Measurements from ENCODE around the gene PRIM2.
"Not testable (repeated sequence)": the region's sequence is repeated elsewhere in the genome, so short reads cannot be mapped to it uniquely, and the experiment has no call there.

GRCh38 chr6:57347597-57347996 lies 30.2 kb downstream of the PRIM2 start:
- not testable (repeated sequence) for TF ChIP-seq ZNF70 (CRISPR knock-in tag; IDR thresholded peaks at IDR 0.05); PPARA (CRISPR knock-in tag; IDR thresholded peaks at IDR 0.05; ENCODE audit: borderline replicate concordance); RARB (CRISPR knock-in tag; IDR thresholded peaks at IDR 0.05); CREB5 (CRISPR knock-in tag; IDR thresholded peaks at IDR 0.05; ENCODE audit: low read depth); SNAI2 (CRISPR knock-in tag; IDR thresholded peaks at IDR 0.05); ZFP30 (CRISPR knock-in tag; IDR thresholded peaks at IDR 0.05); POU6F1 (CRISPR knock-in tag; IDR thresholded peaks at IDR 0.05; ENCODE audit: borderline replicate concordance, low read depth); ESRRG (CRISPR knock-in tag; IDR thresholded peaks at IDR 0.05); ARNTL (CRISPR knock-in tag; IDR thresholded peaks at IDR 0.05; ENCODE audit: borderline replicate concordance, low read depth); ZNF8 (CRISPR knock-in tag; IDR thresholded peaks at IDR 0.05); ZFP3 (CRISPR knock-in tag; IDR thresholded peaks at IDR 0.05)
- TF ChIP-seq, protein P1, sequence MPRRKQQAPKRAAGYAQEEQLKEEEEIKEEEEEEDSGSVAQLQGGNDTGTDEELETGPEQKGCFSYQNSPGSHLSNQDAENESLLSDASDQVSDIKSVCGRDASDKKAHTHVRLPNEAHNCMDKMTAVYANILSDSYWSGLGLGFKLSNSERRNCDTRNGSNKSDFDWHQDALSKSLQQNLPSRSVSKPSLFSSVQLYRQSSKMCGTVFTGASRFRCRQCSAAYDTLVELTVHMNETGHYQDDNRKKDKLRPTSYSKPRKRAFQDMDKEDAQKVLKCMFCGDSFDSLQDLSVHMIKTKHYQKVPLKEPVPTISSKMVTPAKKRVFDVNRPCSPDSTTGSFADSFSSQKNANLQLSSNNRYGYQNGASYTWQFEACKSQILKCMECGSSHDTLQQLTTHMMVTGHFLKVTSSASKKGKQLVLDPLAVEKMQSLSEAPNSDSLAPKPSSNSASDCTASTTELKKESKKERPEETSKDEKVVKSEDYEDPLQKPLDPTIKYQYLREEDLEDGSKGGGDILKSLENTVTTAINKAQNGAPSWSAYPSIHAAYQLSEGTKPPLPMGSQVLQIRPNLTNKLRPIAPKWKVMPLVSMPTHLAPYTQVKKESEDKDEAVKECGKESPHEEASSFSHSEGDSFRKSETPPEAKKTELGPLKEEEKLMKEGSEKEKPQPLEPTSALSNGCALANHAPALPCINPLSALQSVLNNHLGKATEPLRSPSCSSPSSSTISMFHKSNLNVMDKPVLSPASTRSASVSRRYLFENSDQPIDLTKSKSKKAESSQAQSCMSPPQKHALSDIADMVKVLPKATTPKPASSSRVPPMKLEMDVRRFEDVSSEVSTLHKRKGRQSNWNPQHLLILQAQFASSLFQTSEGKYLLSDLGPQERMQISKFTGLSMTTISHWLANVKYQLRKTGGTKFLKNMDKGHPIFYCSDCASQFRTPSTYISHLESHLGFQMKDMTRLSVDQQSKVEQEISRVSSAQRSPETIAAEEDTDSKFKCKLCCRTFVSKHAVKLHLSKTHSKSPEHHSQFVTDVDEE (CRISPR knock-in tag; IDR thresholded peaks at IDR 0.05), result not testable (repeated sequence)
- TF ChIP-seq, protein P2, sequence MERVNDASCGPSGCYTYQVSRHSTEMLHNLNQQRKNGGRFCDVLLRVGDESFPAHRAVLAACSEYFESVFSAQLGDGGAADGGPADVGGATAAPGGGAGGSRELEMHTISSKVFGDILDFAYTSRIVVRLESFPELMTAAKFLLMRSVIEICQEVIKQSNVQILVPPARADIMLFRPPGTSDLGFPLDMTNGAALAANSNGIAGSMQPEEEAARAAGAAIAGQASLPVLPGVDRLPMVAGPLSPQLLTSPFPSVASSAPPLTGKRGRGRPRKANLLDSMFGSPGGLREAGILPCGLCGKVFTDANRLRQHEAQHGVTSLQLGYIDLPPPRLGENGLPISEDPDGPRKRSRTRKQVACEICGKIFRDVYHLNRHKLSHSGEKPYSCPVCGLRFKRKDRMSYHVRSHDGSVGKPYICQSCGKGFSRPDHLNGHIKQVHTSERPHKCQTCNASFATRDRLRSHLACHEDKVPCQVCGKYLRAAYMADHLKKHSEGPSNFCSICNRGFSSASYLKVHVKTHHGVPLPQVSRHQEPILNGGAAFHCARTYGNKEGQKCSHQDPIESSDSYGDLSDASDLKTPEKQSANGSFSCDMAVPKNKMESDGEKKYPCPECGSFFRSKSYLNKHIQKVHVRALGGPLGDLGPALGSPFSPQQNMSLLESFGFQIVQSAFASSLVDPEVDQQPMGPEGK (CRISPR knock-in tag; IDR thresholded peaks at IDR 0.05; ENCODE audit: borderline replicate concordance), result not testable (repeated sequence)
